Measurements from ENCODE around the gene RTL5.

Gene RTL5

GRCh38 chrX:72079607-72080006, 52.1 kb downstream of the RTL5 start:
- DNase-seq (ENCODE audit: low read depth in 2 of 3, low spot score in 1 of 3) = no peak

- no peak for DNase-seq (ENCODE audit: low read depth in 2 of 3, low spot score in 1 of 3)
These were observed 53.3 kb downstream of the RTL5 start for GRCh38 chrX:72078411-72078810.
